Daoy (cell line): ENCODE measurements around the gene SUPV3L1. TPM values are rescaled to one million over a fixed set of nuclear protein-coding genes. Genes with fewer than 3 reads are reported as not detected.
A peak's percentile ranks its signal among the peaks of the same experiment; 100 is the strongest.
"Not testable (repeated sequence)": the region's sequence is repeated elsewhere in the genome, so short reads cannot be mapped to it uniquely, and the experiment has no call there.

Experiments
- DNase-seq: peaks from one replicate; pipeline ENCODE4 v3.0.0-alpha.2; 2015; ENCODE audit warnings: low read depth
- total RNA-seq: library from RNA; depleted of rRNA; stranded (reverse); fragments of >200 nt; shearing (Covaris generic); gene quantifications from 2 replicates; pipeline ENCODE4 v1.2.3, GENCODE V29; 2014; rRNA removed

The SUPV3L1 gene
- 23.0 and 24.9 TPM in 2 replicates for total RNA-seq

DNA sequence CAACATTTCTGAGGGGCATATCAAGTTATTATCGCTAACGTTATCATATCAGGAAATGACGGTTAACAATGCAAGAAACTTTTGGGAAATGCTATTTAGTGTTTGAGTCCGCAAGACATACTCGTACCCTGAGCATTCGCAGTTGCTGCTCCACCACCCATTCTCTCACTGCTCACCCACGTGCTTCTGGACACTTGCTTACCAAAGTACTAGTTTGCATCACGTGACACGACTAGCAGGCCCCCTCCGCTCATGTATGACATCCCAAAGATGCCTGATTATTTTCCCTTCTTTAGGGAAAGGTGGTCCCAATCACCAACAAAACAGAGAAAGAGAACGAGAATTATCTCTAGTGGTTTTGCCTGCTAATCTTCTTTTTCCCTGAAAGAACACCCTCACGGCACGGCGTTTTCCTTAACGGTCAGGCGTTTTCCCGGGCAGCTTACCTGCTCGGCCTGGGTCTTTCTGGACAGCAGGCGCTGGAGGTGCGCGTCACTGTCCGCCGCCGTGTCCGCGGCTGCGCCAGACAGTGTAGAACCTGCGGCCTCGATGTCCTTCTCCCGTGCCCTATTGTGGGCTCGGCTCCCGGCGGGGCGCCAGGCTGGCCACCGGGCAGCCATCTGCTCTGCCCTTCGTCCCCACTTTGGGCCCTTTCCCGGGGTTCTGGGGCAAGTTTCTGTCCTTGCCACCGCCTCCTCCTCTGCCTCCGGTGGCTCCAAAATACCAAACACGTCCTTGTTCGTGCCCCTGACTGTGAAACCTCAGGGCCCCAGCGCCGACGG is at the start of gene SUPV3L1:
Gene SUPV3L1, plus strand, starts transcription at position 492 of the 782 bp plus-strand sequence. Its CDS starts 58 bp downstream, at position 550.
- peak; percentile 94 for DNase-seq

DNA sequence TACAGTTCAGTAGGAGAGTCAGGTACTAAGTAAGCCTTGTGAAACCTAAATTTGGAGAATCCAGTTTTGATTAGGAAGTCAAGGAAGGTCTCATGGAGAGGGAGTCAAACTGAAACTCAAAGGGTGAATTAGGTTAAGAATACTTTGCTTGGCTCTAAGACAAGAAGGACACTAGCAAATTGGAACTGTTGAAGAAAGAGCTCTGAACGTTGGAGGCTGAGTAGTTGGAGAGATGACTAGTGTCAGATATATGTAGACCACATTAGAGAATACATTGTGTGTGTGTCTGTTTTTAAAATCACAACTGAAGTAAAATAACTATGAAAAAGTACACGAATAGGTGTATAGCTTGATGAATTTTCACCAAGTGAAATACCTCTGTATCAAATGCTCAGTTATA is 49.8 kb upstream of the SUPV3L1 start:
- DNase-seq: no peak

DNA sequence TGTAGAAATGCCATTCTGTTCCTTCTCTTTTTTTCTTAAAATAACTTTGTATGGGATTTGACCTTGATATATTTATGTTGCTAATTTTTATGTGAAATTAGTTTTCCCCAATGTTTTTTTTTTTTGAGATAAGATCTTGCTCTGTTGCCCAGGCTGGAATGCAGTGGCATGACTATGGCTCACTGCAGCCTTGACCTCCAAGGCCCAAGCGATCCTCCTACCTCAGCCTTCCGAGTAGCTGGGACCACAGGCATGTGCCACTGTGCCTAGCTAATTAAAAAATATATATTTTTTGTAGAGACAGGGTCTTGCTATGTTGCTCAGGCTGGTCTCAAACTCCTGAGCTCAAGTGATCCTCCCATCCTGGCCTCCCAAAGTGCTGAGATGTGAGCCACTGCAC is 40.1 kb upstream of the SUPV3L1 start:
- no peak for DNase-seq

DNA sequence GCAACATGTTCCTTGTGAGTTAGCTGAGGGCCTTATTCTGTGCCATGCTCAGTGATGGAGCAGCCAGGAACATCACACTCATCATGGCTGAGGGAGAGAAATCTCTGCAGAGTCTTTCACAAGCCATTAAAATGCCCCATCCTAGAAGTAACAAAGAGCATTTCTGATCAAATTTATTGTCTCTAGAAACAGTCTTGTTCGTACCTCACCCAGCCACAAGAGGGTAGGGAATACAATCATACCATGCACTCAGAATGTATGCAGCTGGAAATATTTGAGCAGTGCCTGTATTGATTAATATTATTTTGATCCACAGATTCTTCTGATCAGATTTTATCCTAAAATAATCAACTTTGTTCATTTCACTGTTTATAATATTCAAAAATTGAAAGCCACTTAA is 38.7 kb upstream of the SUPV3L1 start:
- no peak for DNase-seq

DNA sequence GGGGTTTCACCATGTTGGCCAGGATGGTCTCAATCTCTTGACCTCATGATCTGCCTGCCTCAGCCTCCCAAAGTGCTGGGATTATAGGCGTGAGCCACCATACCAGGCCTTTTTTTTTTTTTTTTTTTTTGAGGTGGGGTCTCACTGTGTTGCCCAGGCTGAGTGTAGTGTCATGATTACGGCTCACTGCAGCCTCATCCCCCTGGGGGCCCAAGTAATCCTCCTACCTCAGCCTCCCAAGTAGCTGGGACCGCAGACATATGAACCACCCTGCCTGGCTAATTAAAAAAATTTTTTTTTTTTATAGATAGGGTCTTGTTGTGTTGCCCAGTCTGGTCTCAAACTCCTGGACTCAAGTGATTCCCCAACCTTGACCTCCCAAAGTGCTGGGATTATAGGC is 38.0 kb upstream of the SUPV3L1 start:
- not testable (repeated sequence) for DNase-seq

DNA sequence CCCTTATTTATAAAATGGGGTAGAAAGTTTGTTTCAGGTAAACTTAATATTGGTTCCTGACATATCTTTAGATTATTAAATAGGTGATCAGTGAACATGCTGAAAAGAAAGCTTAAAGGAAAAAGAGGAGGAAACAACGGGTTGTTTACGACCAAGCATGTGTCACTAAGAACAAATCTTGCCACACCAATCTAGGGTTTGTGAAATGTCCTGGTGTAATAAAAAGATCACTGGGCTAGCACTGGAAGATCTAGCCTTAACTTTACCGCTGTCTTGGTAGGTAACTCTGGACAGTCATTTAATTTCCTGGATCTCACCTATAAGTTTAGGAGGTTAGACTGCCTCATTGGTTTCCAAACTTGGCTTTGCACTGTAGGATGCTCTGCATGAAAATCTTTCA is 37.1 kb upstream of the SUPV3L1 start:
- DNase-seq: no peak

DNA sequence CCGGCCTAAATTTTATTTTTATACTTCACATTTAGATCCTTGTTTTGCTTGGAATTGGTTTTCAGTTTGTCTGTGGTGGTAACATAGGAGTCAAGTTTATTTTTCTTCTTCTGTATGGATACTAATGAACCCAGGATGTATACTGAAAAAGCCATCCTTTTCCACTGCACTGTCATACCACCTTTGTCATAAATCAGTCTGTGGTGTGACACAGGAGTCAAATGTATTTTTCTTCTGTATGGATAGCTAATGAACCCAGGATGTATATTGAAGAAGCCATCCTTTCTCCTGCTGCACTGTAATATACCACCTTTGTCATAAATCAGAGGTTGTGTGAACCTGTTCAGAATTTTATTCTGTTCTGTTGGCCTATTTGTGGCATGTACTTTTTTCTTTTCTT is 34.7 kb upstream of the SUPV3L1 start:
- no peak for DNase-seq

DNA sequence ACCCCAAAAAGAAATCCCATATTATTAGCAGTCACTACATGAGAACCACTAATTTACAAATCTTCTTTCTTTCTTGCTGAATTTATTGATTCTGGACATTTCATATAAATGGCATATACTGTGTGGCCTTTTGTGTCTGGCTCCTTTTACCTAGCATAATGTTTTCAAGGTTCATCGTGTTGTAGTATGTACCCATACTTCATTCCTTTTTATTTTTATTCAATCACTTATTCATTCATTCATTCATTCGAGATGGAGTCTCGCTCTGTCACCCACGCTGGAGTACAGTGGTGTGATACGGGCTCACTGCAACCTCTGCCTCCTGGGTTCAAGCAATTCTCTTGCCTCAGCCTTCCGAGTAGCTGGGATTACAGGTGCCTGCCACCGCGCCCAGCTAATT is 34.2 kb upstream of the SUPV3L1 start:
- no peak for DNase-seq

DNA sequence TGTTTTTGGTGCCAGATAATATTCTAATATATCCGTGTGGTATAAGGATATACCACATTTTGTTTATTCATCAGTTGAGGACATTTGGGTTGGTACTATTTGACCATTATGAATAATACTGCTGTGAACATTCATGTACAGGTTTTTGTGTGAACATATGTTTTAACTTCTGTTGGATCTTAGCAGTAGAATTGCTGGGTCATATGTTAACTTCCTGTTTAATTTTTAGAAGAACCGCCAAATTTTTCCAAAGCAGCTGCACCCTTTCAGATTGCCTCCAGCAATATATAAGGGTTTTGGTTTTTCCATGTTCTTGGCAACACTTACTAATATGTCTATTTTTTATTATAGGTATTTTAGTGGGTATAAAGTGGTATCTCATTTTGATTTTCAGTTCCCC is 33.3 kb upstream of the SUPV3L1 start:
- DNase-seq: no peak

DNA sequence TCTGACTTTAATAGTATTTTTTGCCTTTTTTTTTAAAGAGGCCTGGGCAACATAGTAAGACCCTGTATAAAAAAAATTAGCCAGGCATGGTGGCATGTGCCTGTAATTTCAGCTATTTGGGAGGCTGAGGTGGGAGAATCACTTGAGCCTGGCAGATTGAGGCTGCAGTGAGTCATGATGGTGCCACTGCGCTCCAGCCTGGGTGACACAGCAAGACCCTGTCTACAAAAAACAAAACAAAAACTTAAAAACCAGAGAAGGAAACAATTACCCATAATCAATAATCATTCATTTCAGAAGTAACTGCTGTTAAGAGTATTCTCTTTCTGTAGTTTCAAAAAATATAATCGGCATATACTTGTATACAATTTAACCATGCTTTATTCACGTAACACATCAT is 28.1 kb upstream of the SUPV3L1 start:
- DNase-seq: no peak

DNA sequence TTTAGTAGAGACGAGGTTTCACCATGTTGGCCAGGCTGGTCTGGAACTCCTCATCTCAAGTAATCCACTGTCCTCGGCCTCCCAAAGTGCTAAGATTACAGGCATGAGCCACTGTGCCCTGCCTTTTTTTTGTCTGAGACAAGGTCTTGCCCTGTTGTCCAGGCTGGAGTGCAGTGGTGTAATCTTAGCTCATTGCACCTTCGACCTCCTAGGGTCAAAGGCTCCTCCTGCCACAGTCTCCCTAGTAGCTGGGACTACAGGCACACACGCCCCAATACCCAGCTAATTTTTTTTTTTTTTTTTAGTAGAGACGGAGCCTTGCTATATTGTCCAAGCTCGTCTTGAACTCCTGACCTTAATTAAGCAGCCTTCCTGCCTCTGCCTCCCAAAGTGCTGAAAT is 26.8 kb upstream of the SUPV3L1 start:
- DNase-seq: no peak

DNA sequence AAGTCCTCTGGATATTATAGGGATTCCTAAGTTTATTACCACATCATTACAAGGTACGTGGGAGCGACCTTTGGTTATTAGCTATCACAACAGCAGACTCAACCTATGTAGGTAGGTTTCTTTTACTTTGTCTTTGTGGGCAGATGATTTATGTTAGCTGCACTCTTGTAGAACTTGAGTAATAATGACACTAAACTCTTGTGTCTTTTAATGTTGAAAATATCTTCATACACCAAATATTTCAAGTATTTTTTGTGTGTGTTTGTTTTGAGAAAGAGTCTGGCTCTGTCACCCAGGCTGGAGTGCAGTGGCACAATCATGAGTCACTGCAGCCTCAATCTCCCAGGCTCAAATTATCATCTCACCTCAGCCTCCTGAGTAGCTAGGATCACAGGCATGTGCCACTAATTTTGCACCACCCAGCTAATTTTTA is 19.2 kb upstream of the SUPV3L1 start:
- DNase-seq: peak; percentile 5

DNA sequence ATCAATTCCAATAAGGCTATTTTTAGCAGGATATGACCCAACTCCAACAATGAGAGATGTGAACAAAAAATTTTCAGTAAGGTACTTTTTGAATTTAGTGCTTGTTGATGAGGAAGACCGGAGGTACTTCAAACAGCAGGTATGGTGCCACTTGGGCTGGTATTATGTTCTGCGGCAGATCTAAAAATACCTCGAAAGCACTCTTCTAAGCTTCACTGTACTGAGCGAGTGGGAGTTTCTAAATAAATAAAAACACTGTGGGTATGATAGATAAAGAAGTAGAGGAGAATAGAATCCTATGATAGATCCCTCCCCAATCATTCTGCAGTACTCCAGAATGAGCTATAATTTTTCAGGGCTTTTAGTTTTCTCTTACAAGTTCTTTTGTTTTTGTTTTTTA is 11.5 kb upstream of the SUPV3L1 start:
- DNase-seq: no peak

DNA sequence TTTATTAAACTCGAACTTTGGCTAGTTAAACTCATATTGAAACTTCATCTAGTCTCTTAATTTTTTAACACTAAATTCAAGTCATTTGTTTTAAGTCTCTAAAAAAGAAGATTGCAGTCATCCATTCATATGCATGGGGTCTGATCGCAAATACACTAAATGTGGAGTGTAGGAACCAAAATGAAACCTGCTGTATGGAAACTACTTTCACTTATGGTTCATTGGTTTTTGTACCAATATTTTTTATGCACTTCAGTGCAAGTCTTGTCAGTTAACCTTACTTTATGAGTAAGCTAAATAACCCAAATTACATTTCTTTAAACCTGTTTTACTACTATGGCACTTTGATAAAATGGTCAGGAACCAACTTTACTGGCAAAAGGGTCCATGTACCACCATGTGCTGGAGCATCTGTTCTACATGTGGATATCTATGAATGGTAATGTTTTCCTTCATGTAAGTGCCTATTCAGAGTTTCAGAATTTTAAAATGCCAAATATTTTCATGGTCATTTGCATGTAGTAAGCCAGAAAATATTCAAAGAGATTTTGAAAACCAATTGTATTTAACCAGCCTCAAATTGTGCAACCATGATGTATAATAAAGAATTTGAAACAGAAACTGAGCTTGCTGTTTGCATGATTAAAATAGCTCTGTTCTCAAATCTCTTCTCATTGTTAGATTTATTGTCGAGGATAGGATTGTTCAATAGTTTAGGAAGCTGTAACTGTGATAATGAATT is 7.6 kb upstream of the SUPV3L1 start:
- no peak for DNase-seq

DNA sequence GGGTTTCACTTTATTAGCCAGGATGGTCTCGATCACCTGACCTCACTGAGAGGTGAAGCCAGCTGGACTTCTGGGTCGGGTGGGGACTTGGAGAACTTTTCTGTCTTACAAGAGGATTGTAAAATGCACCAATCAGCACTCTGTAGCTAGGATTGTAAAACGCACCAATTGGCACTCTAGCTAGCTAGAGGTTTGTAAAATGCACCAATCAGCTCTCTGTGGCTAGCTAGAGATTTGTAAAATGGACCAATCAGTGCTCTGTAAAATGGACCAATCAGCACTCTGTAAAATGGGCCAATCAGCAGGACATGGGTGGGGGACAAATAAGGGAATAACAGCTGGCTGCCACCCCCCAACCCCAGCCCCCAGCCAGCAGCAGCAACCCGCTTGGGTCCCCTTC is 4.7 kb upstream of the SUPV3L1 start:
- not testable (repeated sequence) for DNase-seq

DNA sequence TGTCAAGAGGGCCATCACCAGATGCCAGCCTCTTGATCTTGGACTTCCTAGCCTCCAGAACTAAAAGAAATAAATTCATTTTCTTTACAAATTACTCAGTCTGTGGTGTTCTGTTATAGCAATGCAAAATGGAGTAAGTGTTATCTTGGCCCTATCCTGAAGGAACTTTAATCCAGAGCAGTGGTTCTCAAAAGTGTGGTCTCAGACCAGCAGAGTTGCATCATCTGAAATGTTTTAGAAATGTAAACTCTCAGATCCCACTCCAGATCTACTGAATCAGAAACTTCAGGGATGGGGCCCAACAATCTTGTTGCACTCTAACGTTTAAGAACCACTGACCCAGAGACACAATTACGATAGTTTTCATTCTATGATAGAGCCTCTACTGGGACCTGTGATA is 3.2 kb upstream of the SUPV3L1 start:
- DNase-seq: no peak

DNA sequence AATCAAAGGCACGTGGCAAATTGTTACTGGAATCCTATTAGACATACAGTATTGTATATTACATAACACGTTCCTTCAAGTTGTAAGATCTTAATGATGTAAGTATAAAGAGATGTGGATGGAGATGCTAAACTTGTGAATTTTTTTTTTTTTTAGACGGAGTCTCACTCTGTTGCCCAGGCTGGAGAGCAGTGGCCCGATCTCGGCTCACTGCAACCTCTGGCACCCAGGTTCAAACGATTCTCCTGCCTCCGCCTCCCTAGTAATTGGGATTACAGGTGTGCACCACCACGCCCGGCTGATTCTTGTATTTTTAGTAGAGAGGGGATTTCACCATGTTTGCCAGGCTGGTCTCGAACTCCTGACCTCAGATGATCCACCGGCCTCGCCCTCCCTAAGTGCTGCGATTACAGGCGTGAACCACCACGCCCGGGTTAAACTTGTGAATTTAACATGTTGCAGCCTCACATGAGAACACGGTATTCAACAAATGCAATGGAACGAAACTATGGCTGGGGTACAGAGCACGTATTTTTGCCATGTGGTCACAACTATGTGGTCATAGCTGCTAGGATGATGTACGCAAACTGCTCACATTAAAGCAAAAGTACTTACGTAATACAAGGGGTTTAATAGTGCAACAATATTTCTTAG is 818 bp upstream of the SUPV3L1 start:
- DNase-seq: no peak

DNA sequence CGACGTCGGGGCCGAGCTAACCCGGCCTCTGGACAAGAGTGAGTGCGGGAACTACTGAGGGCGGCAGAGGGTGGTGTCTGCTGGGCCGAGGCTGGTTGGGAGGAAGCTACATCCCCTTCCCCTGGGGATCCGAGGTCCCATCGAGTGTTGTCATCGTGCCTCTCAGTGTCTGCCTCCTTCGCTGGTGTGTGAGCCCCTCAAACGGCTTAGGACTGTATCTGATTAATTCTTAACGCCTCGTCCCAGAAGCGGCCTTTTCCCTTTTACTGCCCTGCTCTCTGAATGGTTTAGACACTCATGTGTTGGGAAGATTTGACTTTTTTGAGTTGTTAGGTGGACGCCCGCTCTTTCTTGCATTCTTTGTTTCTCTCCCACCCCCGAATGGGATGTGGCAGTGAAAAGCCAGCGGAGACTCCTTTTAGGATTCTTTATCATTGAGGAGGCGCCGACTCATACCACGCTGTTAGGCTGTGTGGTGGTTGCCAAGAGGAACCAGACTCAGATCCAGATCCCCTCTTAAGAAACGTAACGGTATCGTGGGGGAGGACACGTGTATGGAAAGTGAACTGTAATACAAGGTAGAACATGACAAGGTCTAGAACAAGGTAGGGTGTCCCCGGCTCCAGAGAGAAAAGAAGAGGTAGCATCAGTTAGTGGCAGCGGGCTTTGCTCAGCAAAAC is 631 bp downstream of the SUPV3L1 start:
- DNase-seq: peak; percentile 12

DNA sequence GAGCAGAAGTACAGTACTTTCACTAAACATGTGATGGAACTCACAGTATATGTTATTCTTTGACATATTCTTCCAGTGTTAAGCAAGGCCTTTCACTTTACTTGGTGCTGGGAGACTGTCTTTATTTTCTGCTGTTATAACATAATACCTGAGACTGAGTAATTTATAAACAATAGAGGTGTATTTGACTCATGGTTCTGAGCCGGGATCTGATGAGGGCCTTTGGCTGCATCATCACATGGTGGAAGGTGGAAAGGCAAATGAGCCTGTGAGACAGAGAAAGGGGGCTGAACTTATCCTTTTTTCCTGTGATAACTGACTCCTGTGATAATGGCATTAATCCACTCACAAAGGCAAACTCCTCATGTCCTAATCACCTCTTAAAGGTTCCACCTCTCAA is 1.4 kb downstream of the SUPV3L1 start:
- no peak for DNase-seq

DNA sequence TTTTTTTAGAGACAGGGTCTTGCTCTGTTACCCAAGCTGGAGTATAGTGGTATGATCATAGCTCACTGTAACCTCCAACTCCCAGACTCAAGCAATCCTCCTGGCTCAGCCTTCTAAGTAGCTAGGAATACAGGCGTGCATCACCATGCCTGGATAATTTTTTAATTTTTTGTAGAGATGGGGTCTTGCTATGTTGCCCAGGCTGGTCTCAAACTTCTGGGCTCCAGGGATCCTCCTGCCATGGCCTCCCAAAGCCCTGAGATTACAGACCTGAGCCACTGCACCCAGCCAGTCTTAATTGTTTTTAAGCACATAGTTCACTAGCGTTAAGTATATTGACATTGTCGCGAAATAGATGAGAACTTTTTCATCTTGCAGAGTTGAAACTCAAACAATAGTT is 2.0 kb downstream of the SUPV3L1 start:
- DNase-seq: no peak

DNA sequence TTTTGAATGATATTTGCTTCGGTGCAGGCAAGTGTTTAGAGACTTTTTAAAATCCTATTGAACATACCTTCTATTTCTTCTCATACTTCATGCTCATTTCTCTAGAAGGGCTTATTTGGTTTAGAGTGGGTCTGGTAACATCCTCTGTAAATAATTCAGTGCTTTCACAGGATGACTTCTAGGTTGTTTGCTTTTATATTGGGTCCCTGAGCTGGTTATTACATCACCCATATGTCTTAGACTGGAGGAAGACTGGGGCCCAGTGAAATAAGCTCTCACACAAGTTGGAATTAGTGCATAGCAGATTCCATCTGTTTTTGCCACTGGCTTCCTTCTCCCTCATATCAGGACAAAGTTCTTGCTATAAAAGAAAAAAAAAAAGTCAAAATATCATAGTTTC is 6.5 kb downstream of the SUPV3L1 start:
- DNase-seq: no peak

DNA sequence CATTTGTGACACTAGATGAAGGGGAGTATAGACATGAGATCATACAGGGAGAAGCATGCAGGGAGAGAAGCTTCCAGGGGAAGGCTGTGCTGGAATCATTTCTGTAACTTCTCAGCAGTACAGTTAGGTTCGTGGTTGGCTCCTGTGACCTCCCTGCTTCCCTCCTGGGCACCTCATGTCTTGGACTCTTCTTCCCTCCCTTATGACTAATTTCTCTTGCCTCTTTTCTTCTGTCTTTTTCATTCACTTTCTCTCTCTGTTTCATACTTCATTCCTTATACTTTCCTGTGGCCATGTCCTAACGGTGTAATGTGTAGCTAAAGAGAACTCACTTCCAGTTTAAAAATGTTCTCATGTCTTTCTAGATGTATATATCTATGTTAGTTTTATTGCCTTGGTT is 21.0 kb downstream of the SUPV3L1 start:
- DNase-seq: no peak
